ENCODE measurements around the gene PPP2R3A. TPM values are rescaled to one million over a fixed set of nuclear protein-coding genes. Genes with fewer than 3 reads are reported as not detected.

PPP2R3A gene
- total and polyA plus RNA-seq, 9 donors = 4.6 to 17.7 (median 12.2) TPM

DNA sequence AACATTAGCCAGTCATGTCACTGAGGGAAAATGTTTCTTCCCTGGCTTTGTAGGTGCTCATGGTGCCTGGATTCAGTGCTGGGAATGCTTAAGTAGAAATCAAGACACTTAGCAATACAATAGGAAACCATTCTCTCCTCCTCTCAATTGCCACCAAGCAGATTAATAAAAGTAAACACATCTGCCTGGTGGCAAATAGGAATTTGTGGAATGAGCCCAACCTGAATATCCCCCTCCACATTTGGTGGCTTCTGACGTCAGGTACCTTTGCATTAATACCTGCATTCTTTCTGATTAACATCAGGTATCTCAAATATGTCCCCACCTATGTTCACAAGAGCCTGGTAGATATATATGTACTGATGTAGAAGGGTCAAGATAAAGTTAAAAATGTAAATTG lies 42.7 kb downstream of the PPP2R3A start:
- intact Hi-C loops (cut with DNase I) = no loop called here
- H3K27ac ChIP-seq = no peak overlapping the region
- no peaks in the 10 kb centered on the region for H3K27me3 ChIP-seq
- WGBS, 3 donors = 81 to 89% (median 85%) methylated on average over 1 of the region's 1 CpG
- DNase-seq = no peak
- H3K4me1 ChIP-seq (ENCODE audit: insufficient read depth) = no peaks in the 10 kb centered on the region
- H3K36me3 ChIP-seq = no peaks in the 10 kb centered on the region
- TF ChIP-seq EP300 (IDR thresholded peaks at IDR 0.05) (no peak), CTCF (IDR thresholded peaks at IDR 0.05) (no peak), POLR2A (IDR thresholded peaks at IDR 0.05) (no peak)
- H3K4me3 ChIP-seq = no peak overlapping the region
- H3K9me3 ChIP-seq = no peaks in the 10 kb centered on the region

GRCh38 chr3:136008732-136009470 lies 43.4 kb downstream of the PPP2R3A start:
- 86 to 90% (median 89%) methylated on average over 5 of the region's 5 CpGs for WGBS, 3 donors
- no peaks in the 10 kb centered on the region for H3K4me1 ChIP-seq (ENCODE audit: insufficient read depth)
- no peak overlapping the region for H3K4me3 ChIP-seq
- H3K27ac ChIP-seq = no peak overlapping the region
- no peak for DNase-seq
- H3K36me3 ChIP-seq = no peaks in the 10 kb centered on the region
- intact Hi-C loops (cut with DNase I) = no loop called here
- H3K27me3 ChIP-seq = no peaks in the 10 kb centered on the region
- H3K9me3 ChIP-seq = no peaks in the 10 kb centered on the region
- no peak for TF ChIP-seq POLR2A (IDR thresholded peaks at IDR 0.05)
- TF ChIP-seq EP300 (IDR thresholded peaks at IDR 0.05) = no peak
- TF ChIP-seq CTCF (IDR thresholded peaks at IDR 0.05) = no peak

- Histone ChIP-seq H3K27me3 (no peaks in the 10 kb centered on the region), H3K27ac (no peak overlapping the region), H3K36me3 (no peaks in the 10 kb centered on the region), H3K4me1 (ENCODE audit: insufficient read depth) (peaks cover 2% of the 10 kb centered on the region), H3K4me3 (no peak overlapping the region), H3K9me3 (no peaks in the 10 kb centered on the region)
- DNase-seq = no peak
- 13 to 27% (median 14%) methylated on average over 1 of the region's 1 CpG for WGBS, 3 donors
- TF ChIP-seq CTCF (IDR thresholded peaks at IDR 0.05) (no peak), POLR2A (IDR thresholded peaks at IDR 0.05) (no peak), EP300 (IDR thresholded peaks at IDR 0.05) (no peak)
- intact Hi-C loops (cut with DNase I) = no loop called here
Measured at GRCh38 chr3:136018876-136019275, 53.3 kb downstream of the PPP2R3A start.

DNA sequence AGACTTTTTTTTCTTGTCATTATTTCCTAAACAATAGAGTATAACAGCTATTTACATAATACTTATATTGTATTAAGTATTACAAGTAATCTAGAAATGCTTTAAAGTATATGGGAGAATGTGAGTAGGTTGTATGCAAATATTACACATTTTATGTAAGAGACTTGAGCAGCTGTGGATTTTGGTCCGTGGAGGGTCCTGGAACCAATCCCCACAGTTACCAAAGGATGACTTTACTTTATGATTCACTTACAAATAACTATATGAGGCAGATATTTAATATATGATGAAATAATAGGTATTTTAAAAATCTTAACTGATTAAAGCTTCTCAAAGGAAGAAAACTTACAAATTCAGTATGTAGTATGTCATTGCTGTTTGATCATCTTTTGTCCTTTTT lies 56.3 kb downstream of the PPP2R3A start:
- Histone ChIP-seq H3K27me3 (peaks cover 2% of the 10 kb centered on the region), H3K4me3 (no peak overlapping the region), H3K9me3 (no peaks in the 10 kb centered on the region), H3K27ac (no peak overlapping the region), H3K36me3 (no peaks in the 10 kb centered on the region), H3K4me1 (ENCODE audit: insufficient read depth) (peaks cover 2% of the 10 kb centered on the region)
- DNase-seq = no peak
- TF ChIP-seq EP300 (IDR thresholded peaks at IDR 0.05) (no peak), POLR2A (IDR thresholded peaks at IDR 0.05) (no peak), CTCF (IDR thresholded peaks at IDR 0.05) (no peak)
- 89 to 90% (median 90%) methylated on average over 1 of the region's 1 CpG for WGBS, 3 donors
- intact Hi-C loops (cut with DNase I) = no loop called here

Data from ovary (tissue), 9 donors.